HepG2 (cell line): ENCODE measurements around the gene WBP2NL. TPM values are rescaled to one million over a fixed set of nuclear protein-coding genes. Genes with fewer than 3 reads are reported as not detected.

Source experiments
- AKAP8 ChIP-seq: sonication (generic); formaldehyde crosslinking; IDR thresholded peaks from 2 replicates; pipeline ENCODE4 v1.5.1; 2020; ENCODE audit warnings: mild to moderate bottlenecking, missing genetic modification reagents
- ATF3 ChIP-seq: sonication (generic); formaldehyde crosslinking; IDR thresholded peaks from 2 replicates; pipeline ENCODE4 v1.4.0; 2020; ENCODE audit warnings: missing genetic modification reagents
- ATM ChIP-seq: fragments of 450-650 bp; IDR thresholded peaks from 2 replicates; pipeline ENCODE4 v1.7.1; 2017; ENCODE audit warnings: mild to moderate bottlenecking, borderline replicate concordance
- BCL3 ChIP-seq: sonication (generic); formaldehyde crosslinking; IDR thresholded peaks from 2 replicates; pipeline ENCODE4 v1.5.1; 2020; ENCODE audit warnings: mild to moderate bottlenecking, missing genetic modification reagents, moderate library complexity
- IKZF5 ChIP-seq: IDR thresholded peaks from 2 replicates; pipeline ENCODE4 v1.6.1; 2018; ENCODE audit warnings: missing genetic modification reagents, mild to moderate bottlenecking, missing compliant biosample characterization
- MYC ChIP-seq: sonication (generic); formaldehyde crosslinking; IDR thresholded peaks from 2 replicates; pipeline ENCODE4 v1.9.0; 2021; ENCODE audit warnings: missing genetic modification reagents, borderline replicate concordance
- PRDM10 ChIP-seq: sonication (generic); formaldehyde crosslinking; IDR thresholded peaks from 2 replicates; pipeline ENCODE4 v1.4.0; 2020; ENCODE audit warnings: low read depth, missing genetic modification reagents
- SKI ChIP-seq: fragments of 450-650 bp; IDR thresholded peaks from one replicate; pipeline ENCODE4 v1.6.1; 2018; ENCODE audit warnings: mild to moderate bottlenecking; ENCODE audit not compliant: partially characterized antibody
- ZNF124 ChIP-seq: sonication (generic); formaldehyde crosslinking; IDR thresholded peaks from 2 replicates; pipeline ENCODE4 v1.4.0; 2020; ENCODE audit warnings: missing genetic modification reagents
- ZNF205 ChIP-seq: IDR thresholded peaks from 2 replicates; pipeline ENCODE4 v1.6.1; 2018; ENCODE audit warnings: missing biosample characterization, missing genetic modification reagents
- ZNF253 ChIP-seq: sonication (generic); formaldehyde crosslinking; IDR thresholded peaks from 2 replicates; pipeline ENCODE4 v1.8.0; 2022; ENCODE audit warnings: mild to moderate bottlenecking, missing genetic modification reagents, borderline replicate concordance
- ZNF772 ChIP-seq: sonication (generic); formaldehyde crosslinking; IDR thresholded peaks from 2 replicates; pipeline ENCODE4 v1.5.0; 2020; ENCODE audit warnings: mild to moderate bottlenecking, missing genetic modification reagents
- ZNF883 ChIP-seq: sonication (generic); formaldehyde crosslinking; IDR thresholded peaks from 2 replicates; pipeline ENCODE4 v1.5.1; 2020; ENCODE audit warnings: mild to moderate bottlenecking, missing genetic modification reagents; ENCODE audit errors: not compliant biosample characterization
- polyA plus RNA-seq, 8 experiments: library from polyadenylated mRNA; depleted of rRNA in 3 of 8; stranded (reverse) in 7 of 8; unstranded in 1 of 8; fragments of >200 nt; fragmentation: Illumina TruSeq in 4 of 8; extraction: Trizol in 4 of 8; gene quantifications; 2 replicates each; pipeline versions ENCODE4 v1.2.1 to v1.2.3, GENCODE V29; 2011 to 2016; ENCODE audit warnings: low read depth in 4 of 8, missing spikeins in 1 of 8, mixed read lengths in 1 of 8; ENCODE audit not compliant: insufficient read depth in 1 of 8
- total RNA-seq, 5 experiments: library from RNA; depleted of rRNA; stranded (reverse); fragments of >200 nt; fragmentation: Illumina TruSeq; extraction: Trizol; gene quantifications; 2 replicates each; pipeline ENCODE4 v1.2.3, GENCODE V29; 2016; ENCODE audit warnings: low read depth in 1 of 5
- TF ChIP-seq, protein P1 (sequence below): sonication (generic); formaldehyde crosslinking; IDR thresholded peaks from 2 replicates; pipeline ENCODE4 v1.4.0; 2020; ENCODE audit warnings: missing genetic modification reagents, borderline replicate concordance
- TF ChIP-seq, protein P2 (sequence below): sonication (generic); formaldehyde crosslinking; IDR thresholded peaks from 2 replicates; pipeline ENCODE4 v1.8.1; 2023; ENCODE audit warnings: mild to moderate bottlenecking, moderate library complexity, missing genetic modification reagents
- TF ChIP-seq, protein P3 (sequence below): IDR thresholded peaks from 2 replicates; pipeline ENCODE4 v1.6.1; 2016; ENCODE audit warnings: mild to moderate bottlenecking, missing biosample characterization, missing genetic modification reagents

Gene WBP2NL
- total and polyA plus RNA-seq, 2 of the 13 experiments (the other 11 are each of a cell fraction or from before 2014, with no cell fraction given): not detected

DNA sequence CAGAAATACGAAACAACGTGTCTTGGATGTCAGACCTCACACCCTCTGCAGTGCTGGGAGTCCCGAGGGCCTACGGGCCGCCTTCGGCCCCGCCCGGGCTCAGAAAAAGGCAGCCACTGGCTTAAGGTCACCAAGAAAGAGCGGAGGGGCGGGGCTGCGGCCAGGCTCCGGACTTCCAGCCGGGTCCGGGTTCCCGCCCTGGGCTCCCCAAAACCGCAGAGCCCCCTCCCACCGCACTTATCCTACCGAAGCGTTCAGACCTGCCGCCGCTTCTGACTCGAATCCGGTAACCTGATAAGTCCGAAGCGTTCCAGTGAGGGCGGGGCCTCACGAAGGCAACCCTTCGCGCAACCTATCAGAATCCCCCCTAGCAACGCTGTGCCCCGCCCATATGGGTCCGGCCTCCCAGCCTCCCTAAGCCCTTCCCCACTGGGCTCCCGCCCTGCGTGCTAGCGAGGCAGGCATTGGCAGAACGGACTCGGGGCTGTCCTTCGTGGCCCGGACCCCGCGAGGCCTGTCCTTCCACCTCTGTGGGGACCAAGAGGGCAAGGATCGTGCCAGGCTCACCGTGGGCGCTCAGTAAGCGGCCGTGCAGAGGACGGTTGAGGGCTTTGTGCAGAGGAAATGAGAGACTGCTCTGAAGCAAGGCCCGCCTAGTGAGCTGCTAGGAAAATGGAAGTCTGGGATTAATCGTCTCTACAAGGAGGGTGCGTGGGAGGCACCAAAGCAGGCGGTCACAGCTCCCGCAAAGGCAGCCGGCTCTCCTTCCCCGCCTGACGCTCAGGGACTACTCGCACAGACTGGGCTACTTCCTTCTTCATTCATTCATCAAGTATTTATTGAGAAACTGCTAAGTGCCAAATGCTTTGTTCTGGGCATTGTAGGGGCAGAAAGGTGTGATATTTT lies 72.2 kb downstream of the WBP2NL start, which contains the start of gene NAGA (continued):
- 0 out of 2 replicates have a peak, but pooled peaks have one; percentile 64 for TF ChIP-seq PRDM10
- TF ChIP-seq, protein P1, sequence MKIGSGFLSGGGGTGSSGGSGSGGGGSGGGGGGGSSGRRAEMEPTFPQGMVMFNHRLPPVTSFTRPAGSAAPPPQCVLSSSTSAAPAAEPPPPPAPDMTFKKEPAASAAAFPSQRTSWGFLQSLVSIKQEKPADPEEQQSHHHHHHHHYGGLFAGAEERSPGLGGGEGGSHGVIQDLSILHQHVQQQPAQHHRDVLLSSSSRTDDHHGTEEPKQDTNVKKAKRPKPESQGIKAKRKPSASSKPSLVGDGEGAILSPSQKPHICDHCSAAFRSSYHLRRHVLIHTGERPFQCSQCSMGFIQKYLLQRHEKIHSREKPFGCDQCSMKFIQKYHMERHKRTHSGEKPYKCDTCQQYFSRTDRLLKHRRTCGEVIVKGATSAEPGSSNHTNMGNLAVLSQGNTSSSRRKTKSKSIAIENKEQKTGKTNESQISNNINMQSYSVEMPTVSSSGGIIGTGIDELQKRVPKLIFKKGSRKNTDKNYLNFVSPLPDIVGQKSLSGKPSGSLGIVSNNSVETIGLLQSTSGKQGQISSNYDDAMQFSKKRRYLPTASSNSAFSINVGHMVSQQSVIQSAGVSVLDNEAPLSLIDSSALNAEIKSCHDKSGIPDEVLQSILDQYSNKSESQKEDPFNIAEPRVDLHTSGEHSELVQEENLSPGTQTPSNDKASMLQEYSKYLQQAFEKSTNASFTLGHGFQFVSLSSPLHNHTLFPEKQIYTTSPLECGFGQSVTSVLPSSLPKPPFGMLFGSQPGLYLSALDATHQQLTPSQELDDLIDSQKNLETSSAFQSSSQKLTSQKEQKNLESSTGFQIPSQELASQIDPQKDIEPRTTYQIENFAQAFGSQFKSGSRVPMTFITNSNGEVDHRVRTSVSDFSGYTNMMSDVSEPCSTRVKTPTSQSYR (CRISPR knock-in tag): peak; percentile 11; the same call in 1 of the 2 replicates
- TF ChIP-seq, protein P2, sequence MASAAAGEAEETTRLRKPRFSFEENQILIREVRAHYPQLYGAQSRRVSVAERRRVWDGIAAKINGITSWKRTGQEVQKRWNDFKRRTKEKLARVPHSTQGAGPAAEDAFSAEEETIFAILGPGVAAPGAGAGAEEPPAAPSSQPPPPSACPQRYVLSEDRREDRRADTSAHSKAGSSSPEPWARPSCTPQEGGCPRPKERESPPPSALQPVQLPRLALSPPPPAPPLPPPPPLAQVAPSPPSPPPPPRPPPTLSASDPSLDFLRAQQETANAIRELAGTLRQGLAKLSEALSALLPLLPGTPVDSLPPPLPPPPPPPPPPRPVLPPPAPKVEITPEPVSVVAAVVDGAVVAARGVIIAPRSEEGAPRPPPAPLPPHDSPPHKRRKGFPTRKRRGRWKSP (CRISPR knock-in tag): peak; percentile 74
- no peak for TF ChIP-seq ATM
- peak; percentile 8 for TF ChIP-seq SKI
- TF ChIP-seq, protein P3, sequence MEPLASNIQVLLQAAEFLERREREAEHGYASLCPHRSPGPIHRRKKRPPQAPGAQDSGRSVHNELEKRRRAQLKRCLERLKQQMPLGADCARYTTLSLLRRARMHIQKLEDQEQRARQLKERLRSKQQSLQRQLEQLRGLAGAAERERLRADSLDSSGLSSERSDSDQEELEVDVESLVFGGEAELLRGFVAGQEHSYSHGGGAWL (CRISPR knock-in tag): peak; percentile 80; the same call in 1 of the 2 replicates
- peak; percentile 75; the same call in 1 of the 2 replicates for TF ChIP-seq AKAP8 (CRISPR knock-in tag)
- TF ChIP-seq ZNF772 (CRISPR knock-in tag): peak; percentile 86; the same call in 1 of the 2 replicates
- no peak; the same call in 1 of the 2 replicates for TF ChIP-seq ATF3 (CRISPR knock-in tag)
- peak; percentile 69; the same call in 1 of the 2 replicates for TF ChIP-seq IKZF5 (CRISPR knock-in tag)
- 0 out of 2 replicates have a peak, but pooled peaks have one; percentile 60 for TF ChIP-seq ZNF124 (CRISPR knock-in tag)
- TF ChIP-seq ZNF883: peak; percentile 91
- peak; percentile 77; the same call in 1 of the 2 replicates for TF ChIP-seq MYC (CRISPR knock-in tag)
- TF ChIP-seq ZNF253: peak; percentile 39; the same call in 1 of the 2 replicates
- no peak for TF ChIP-seq ZNF205 (CRISPR knock-in tag)
- TF ChIP-seq BCL3 (CRISPR knock-in tag): peak; percentile 94
